ENCODE measurements around the gene OBSCN. TPM values are rescaled to one million over a fixed set of nuclear protein-coding genes. Genes with fewer than 3 reads are reported as not detected.
"Not testable (repeated sequence)": the region's sequence is repeated elsewhere in the genome, so short reads cannot be mapped to it uniquely, and the experiment has no call there.

Gene OBSCN
- total RNA-seq, 1 experiment from 2014 or later: 29.1 TPM

DNA sequence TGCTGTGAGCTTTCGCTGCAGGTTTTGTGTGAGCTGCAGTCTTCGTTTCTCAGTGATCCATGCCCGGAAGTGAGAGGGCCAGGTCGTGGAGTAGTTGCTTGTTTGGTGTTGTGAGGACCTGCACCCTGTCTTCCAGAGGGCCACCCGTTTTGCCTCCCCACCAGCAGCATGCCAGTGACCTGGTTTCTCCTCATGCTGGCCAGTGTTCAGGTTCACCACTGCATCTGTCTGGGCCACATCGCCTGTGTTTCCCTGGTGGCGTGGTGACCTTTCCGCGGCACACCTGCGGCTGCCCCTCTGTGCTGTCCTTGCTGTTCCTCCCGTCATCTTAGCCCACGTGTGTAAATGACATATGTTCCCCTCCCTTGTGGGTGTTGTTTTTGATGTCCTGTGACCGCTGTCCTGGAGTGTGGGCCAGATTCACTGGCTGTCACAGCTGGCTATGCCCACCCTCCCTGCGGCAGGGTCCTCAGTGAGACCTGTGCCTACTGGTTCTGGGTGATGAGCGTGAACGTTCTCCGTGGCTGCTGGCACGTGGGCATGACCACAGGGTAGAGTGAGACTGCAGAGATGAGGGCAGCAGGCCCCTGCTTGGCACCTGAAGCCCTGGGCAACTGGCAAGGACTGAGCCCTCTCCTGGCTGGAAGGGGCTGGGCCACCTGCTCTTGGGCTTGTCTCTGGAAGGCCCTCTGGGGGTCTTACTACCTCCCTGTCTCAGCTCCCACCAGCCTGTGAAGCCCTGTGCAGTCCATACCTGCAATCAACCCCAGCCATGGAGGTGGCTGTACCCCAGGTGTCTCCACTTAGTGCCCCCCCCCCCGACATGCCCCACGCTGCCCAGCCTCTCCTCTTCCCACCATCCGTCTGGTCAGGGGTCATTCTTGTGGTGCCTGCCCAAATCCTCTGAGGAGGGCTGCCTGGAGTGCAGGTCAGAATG lies 35.0 kb upstream of the OBSCN start:
- no TSS peak for BruUV-seq (replicated peaks)
- no peaks in the 10 kb centered on the region for H3F3A ChIP-seq (ENCODE audit: low read length, unreplicated experiment)
- no peak for TF ChIP-seq EZH2 (IDR thresholded peaks at IDR 0.05; ENCODE audit: low read length, unreplicated experiment)
- TF ChIP-seq EZH2phosphoT487 (IDR thresholded peaks at IDR 0.05; ENCODE audit: borderline replicate concordance, low read length): no peak
- TF ChIP-seq, protein P1, sequence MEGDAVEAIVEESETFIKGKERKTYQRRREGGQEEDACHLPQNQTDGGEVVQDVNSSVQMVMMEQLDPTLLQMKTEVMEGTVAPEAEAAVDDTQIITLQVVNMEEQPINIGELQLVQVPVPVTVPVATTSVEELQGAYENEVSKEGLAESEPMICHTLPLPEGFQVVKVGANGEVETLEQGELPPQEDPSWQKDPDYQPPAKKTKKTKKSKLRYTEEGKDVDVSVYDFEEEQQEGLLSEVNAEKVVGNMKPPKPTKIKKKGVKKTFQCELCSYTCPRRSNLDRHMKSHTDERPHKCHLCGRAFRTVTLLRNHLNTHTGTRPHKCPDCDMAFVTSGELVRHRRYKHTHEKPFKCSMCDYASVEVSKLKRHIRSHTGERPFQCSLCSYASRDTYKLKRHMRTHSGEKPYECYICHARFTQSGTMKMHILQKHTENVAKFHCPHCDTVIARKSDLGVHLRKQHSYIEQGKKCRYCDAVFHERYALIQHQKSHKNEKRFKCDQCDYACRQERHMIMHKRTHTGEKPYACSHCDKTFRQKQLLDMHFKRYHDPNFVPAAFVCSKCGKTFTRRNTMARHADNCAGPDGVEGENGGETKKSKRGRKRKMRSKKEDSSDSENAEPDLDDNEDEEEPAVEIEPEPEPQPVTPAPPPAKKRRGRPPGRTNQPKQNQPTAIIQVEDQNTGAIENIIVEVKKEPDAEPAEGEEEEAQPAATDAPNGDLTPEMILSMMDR (conservative IDR thresholded peaks at IDR 0.05; ENCODE audit: low read depth, low read length): no peak
- intact Hi-C loops (cut with micrococcal nuclease): no loop called here
- H3K4me1 ChIP-seq (ENCODE audit: insufficient read depth, low read length): peaks cover 7% of the 10 kb centered on the region
- no peaks in the 10 kb centered on the region for H3K9me2 ChIP-seq (replicated peaks; ENCODE audit: low read length)
- H3K27ac ChIP-seq (ENCODE audit: low read length): no peak overlapping the region
- H3K4me2 ChIP-seq (ENCODE audit: low read length): peak overlapping the region; percentile 67
- DNase-seq (no peak), ATAC-seq (no peak; the same call in 1 of the 2 replicates)
- no peak overlapping the region for H3K4me3 ChIP-seq (ENCODE audit: low read length)
- H3K9ac ChIP-seq (ENCODE audit: low read length): no peak overlapping the region
- H2AFZ ChIP-seq (ENCODE audit: low read length): no peak overlapping the region
- POLR2A ChIA-PET (ENCODE audit: unreplicated experiment): no interaction called here
- CTCF ChIA-PET: interaction anchor here (0.6 to 1.7 kb wide), 2 partner anchors 42 to 73 kb away, joined by 3 read pairs; no protein-coding TSS in a partner anchor
- H3K36me3 ChIP-seq (ENCODE audit: low read depth, low read length): no peaks in the 10 kb centered on the region
- peaks cover 21% of the 10 kb centered on the region for H3K79me2 ChIP-seq (ENCODE audit: low read length)
- H3K9me3 ChIP-seq (ENCODE audit: low read length): no peaks in the 10 kb centered on the region
- H3K27me3 ChIP-seq (ENCODE audit: low read length): no peaks in the 10 kb centered on the region
- peaks cover 4% of the 10 kb centered on the region; the same call in 1 of the 2 replicates for H4K20me1 ChIP-seq (ENCODE audit: low read length)

DNA sequence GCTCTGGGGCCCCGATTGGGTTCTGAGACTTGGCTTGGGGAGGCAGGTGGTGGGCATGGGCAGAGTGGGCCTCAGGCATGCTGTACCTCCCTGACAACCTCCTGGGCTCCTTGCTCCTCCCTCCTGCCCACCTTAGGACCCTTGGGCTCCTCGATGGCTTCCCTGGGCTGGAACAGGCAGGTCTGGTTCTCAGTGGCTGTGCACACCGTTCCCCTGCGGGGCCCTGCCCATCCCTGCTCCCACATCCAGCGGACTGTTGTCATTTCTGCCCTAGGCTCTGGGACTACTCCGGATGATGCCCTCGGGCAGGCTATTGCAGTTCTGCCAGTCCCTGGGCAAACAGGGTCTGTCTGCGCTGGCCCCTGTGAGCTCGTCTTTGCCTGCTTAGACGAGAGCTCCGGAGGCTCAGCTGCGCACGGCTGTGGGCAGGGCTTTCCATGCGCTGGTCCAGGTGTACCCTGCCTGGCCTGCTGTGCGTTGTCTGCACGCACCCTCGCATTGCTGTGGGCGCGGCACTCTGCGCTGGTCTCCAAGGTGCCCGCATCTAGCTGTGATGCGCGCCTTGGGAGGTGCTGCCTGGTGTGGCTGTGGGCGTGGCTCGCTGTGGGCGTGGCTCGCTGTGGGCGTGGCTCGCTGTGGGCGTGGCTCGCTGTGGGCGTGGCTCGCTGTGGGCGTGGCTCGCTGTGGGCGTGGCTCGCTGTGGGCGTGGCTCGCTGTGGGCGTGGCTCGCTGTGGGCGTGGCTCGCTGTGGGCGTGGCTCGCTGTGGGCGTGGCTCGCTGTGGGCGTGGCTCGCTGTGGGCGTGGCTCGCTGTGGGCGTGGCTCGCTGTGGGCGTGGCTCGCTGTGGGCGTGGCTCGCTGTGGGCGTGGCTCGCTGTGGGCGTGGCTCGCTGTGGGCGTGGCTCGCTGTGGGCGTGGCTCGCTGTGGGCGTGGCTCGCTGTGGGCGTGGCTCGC lies 34.0 kb upstream of the OBSCN start:
- Histone ChIP-seq H3K4me3 (ENCODE audit: low read length) (peak overlapping the region; percentile 43), H3K4me2 (ENCODE audit: low read length) (peak overlapping the region; percentile 67), H3K79me2 (ENCODE audit: low read length) (peaks cover 11% of the 10 kb centered on the region)
- BruUV-seq (replicated peaks); intact Hi-C loops (cut with micrococcal nuclease); H3F3A ChIP-seq (ENCODE audit: low read length, unreplicated experiment); H4K20me1 ChIP-seq (ENCODE audit: low read length); H3K27ac ChIP-seq (ENCODE audit: low read length); H3K9me3 ChIP-seq (ENCODE audit: low read length); H2AFZ ChIP-seq (ENCODE audit: low read length); H3K9ac ChIP-seq (ENCODE audit: low read length); H3K36me3 ChIP-seq (ENCODE audit: low read depth, low read length); H3K27me3 ChIP-seq (ENCODE audit: low read length); H3K4me1 ChIP-seq (ENCODE audit: insufficient read depth, low read length); H3K9me2 ChIP-seq (replicated peaks; ENCODE audit: low read length): not testable (repeated sequence)
- ChIA-PET POLR2A (ENCODE audit: unreplicated experiment) (interaction anchor here (0.8 kb wide), 1 partner anchor 9 kb away, joined by 11 read pairs; the partner anchor contains the start of gene IBA57), CTCF (interaction anchor here (0.6 to 1.7 kb wide), 2 partner anchors 43 to 74 kb away, joined by 3 read pairs; no protein-coding TSS in a partner anchor)
- peak; percentile 86 for ATAC-seq
- peak; percentile 79 for DNase-seq

All from PC-3 (cell line).